GM12872 (cell line): ENCODE data around the gene CYB5D1.
A peak's percentile ranks its signal among the peaks of the same experiment; 100 is the strongest.

Experiments used
- CTCF ChIP-seq: IDR thresholded peaks from 3 replicates; pipeline ENCODE4 v1.5.1; 2011; ENCODE audit warnings: low read depth, mild to moderate bottlenecking, low read length, moderate library complexity; ENCODE audit not compliant: insufficient read depth

CYB5D1 gene

GRCh38 chr17:7889166-7889955, 31.6 kb downstream of the CYB5D1 start:
- TF ChIP-seq CTCF = peak; percentile 19; the same call in 1 of the 3 replicates

- TF ChIP-seq CTCF = no peak
Measured at GRCh38 chr17:7893187-7893880, 35.5 kb downstream of the CYB5D1 start.

DNA sequence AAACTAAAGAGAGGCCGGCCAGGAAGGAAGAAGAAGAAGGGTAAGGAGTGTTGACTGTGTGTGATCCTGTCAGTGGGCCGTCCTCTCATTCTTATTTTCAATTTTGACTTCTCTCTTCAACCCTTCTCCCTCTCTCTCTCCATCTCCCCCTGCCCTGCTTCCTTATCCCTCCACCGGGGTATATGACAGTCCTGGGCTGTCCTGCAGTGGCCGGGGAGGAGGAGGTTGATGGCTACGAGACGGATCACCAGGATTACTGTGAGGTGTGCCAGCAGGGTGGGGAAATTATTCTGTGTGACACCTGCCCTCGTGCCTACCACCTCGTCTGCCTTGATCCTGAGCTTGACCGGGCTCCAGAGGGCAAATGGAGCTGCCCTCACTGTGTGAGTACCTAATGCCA, 36.4 kb downstream of the CYB5D1 start:
- TF ChIP-seq CTCF = no peak

- TF ChIP-seq CTCF = no peak
Measured at GRCh38 chr17:7894866-7895265, 37.1 kb downstream of the CYB5D1 start.

DNA sequence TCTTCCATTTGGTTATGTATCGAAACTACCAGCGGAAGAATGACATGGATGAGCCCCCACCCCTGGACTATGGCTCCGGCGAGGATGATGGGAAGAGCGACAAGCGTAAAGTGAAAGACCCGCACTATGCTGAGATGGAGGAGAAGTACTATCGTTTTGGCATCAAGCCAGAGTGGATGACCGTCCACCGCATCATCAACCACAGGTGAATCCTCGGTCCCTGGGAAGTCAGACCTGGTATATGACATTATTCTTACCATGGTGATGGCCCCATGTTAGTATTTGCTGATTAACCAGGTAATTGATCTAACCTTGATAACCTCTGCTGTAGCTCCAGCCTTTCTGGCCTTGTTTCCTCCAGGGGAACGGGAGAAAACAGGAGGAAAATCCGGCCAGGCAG, 39.3 kb downstream of the CYB5D1 start:
- no peak for TF ChIP-seq CTCF

- no peak for TF ChIP-seq CTCF
Measured at GRCh38 chr17:7897773-7898172, 40.0 kb downstream of the CYB5D1 start.

GRCh38 chr17:7903154-7904103, 45.6 kb downstream of the CYB5D1 start:
- TF ChIP-seq CTCF = no peak
